ENCODE measurements around the gene MYL3. TPM values are rescaled to one million over a fixed set of nuclear protein-coding genes. Genes with fewer than 3 reads are reported as not detected.

Gene MYL3
- polyA plus RNA-seq, 1 donor = 6.7 TPM

DNA sequence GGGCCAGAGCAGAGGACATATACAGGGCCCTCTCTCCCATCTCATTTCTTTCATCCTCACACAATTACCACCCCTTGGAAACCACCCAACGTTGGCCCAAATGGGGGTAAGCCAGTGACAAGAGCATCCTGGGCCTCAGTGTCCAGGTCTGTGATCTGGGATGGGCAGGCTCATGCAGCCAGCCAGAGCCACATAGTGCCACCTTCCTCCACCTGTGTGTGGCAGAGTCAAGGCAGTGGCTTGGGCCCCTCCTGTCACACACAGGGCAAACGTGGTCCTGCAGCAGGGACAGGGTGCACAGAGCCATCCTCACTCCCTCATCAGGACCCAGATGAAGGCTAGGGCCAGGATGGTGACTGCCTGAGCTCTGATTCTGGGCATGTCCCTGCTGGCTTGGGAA lies 2.3 kb upstream of the MYL3 start:
- Histone ChIP-seq H3K4me3 (ENCODE audit: low read length) (no peak overlapping the region), H3K4me1 (ENCODE audit: control insufficient read depth, insufficient read depth, low read length) (peaks cover 53% of the 10 kb centered on the region), H3K9me3 (ENCODE audit: control insufficient read depth, low read depth, low read length) (no peaks in the 10 kb centered on the region), H3K27ac (ENCODE audit: low read length) (peak overlapping the region; percentile 10), H3K27me3 (ENCODE audit: control insufficient read depth, insufficient read depth, low read length) (no peaks in the 10 kb centered on the region), H3K36me3 (ENCODE audit: control insufficient read depth, insufficient read depth, low read length) (no peaks in the 10 kb centered on the region)
- WGBS (ENCODE audit: insufficient coverage, low lambda C conversion rate) = no CpG with 5 or more reads among the region's 2 CpGs
- no peak for DNase-seq

DNA sequence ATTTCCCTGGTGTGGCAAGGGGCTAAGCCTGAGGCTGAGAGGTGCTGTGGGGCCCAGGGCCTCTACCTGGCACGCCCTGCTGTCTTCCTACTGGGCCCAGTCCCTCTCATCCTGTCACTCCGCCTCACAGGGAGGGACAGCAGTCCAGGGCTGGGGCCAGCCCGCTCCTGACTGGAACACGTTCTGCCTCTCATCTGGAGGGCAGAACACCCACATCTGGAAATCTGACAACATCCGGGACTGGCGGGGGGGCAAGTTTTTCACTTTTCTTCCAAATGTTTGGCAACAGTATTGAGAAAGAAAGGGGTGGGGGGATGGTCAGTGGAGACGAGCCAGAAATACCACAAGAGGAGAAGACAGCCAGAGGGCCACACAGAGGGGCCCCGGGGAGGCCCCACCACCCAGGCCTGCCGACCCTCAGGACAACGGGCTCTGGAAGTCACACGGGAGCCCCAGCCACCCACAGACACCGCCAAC lies 1.8 kb upstream of the MYL3 start:
- H3K4me3 ChIP-seq (ENCODE audit: low read length) = no peak overlapping the region
- H3K27me3 ChIP-seq (ENCODE audit: control insufficient read depth, insufficient read depth, low read length) = no peaks in the 10 kb centered on the region
- no peaks in the 10 kb centered on the region for H3K36me3 ChIP-seq (ENCODE audit: control insufficient read depth, insufficient read depth, low read length)
- peak in 1 of 2 donors; percentile 55 for DNase-seq
- peaks cover 52% of the 10 kb centered on the region for H3K4me1 ChIP-seq (ENCODE audit: control insufficient read depth, insufficient read depth, low read length)
- WGBS (ENCODE audit: insufficient coverage, low lambda C conversion rate) = no CpG with 5 or more reads among the region's 12 CpGs
- peak overlapping the region; percentile 58 for H3K27ac ChIP-seq (ENCODE audit: low read length)
- H3K9me3 ChIP-seq (ENCODE audit: control insufficient read depth, low read depth, low read length) = no peaks in the 10 kb centered on the region

DNA sequence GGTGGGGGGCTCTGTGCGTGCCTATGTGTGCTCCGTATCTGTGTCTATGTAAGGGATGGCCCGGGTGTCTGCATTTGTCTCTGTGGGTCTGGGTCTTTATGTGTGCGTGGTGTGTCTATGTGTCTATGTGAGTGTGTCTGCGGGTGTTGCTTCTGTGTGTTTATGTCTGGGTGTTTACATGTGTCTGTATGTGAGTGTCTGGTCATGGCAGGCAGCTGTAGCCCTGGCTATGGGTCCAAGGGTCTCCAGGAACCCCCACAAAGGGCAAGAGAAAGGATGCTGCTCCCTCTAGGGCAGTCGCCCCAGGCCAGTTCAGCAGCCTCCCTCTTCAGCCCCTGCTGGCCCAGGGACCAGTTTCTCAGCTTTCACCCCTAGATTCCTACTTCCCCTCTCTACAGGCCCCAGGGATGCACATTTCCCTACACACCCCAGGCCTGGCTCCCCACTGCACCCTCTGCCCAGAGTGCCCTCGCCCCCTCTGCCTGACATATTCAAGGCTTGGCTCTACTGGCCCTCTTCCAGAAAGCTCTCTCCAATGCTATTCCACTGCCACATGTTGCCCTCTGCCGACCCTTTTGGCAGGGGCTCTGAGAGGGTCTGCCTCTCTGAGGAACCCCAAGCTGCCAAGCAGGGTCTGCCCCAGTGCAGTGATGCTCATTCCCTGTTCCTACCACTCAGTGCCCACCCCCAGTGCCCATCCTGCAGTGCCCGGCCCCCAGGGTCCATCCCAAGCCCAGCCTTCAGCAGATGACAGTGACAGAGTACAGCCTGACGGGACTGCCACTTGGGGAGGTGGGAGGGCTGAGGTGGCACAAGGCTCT lies 1.0 kb upstream of the MYL3 start:
- no peaks in the 10 kb centered on the region for H3K36me3 ChIP-seq (ENCODE audit: control insufficient read depth, insufficient read depth, low read length)
- WGBS (ENCODE audit: insufficient coverage, low lambda C conversion rate) = no CpG with 5 or more reads among the region's 10 CpGs
- DNase-seq = no peak
- peak overlapping the region; percentile 58 for H3K27ac ChIP-seq (ENCODE audit: low read length)
- no peak overlapping the region for H3K4me3 ChIP-seq (ENCODE audit: low read length)
- no peaks in the 10 kb centered on the region for H3K9me3 ChIP-seq (ENCODE audit: control insufficient read depth, low read depth, low read length)
- H3K4me1 ChIP-seq (ENCODE audit: control insufficient read depth, insufficient read depth, low read length) = peaks cover 58% of the 10 kb centered on the region
- no peaks in the 10 kb centered on the region for H3K27me3 ChIP-seq (ENCODE audit: control insufficient read depth, insufficient read depth, low read length)

DNA sequence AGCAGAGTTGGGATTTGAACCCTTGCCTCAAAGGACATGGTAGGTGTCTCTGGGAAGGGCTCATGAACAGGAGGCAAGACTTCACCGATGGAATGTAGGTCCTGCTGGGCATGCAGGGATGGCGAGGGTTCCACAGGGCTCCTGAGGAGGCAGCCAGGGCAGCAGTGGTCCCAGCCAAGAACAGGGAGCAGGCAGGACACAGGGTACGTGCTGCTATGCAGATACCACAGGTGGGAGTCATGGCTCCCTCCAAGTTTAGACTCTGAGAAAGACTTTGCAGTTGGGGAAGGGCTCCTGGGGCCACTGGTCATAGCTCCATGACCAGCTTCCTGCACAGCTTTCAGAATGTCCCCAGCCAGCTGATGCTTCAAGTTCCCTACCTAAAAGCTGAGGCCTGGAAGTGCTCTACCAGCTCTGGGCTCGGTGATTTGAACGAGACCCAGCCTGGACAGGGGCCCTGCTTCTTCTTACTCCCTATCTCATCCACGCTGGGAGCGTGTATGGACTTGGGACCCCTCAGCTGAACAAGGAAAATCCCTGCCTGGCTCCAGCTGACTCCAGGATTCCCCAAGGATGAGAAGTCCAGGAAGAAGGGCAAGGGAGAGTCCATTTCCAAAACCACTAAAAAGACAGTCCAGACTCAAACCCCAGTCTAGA lies 747 bp downstream of the MYL3 start:
- Histone ChIP-seq H3K9me3 (ENCODE audit: control insufficient read depth, low read depth, low read length) (no peaks in the 10 kb centered on the region), H3K27me3 (ENCODE audit: control insufficient read depth, insufficient read depth, low read length) (no peaks in the 10 kb centered on the region), H3K27ac (ENCODE audit: low read length) (peak overlapping the region; percentile 58), H3K4me1 (ENCODE audit: control insufficient read depth, insufficient read depth, low read length) (peaks cover 55% of the 10 kb centered on the region), H3K4me3 (ENCODE audit: low read length) (no peak overlapping the region), H3K36me3 (ENCODE audit: control insufficient read depth, insufficient read depth, low read length) (no peaks in the 10 kb centered on the region)
- peak in 1 of 2 donors; percentile 72 for DNase-seq
- WGBS (ENCODE audit: insufficient coverage, low lambda C conversion rate) = no CpG with 5 or more reads among the region's 7 CpGs

DNA sequence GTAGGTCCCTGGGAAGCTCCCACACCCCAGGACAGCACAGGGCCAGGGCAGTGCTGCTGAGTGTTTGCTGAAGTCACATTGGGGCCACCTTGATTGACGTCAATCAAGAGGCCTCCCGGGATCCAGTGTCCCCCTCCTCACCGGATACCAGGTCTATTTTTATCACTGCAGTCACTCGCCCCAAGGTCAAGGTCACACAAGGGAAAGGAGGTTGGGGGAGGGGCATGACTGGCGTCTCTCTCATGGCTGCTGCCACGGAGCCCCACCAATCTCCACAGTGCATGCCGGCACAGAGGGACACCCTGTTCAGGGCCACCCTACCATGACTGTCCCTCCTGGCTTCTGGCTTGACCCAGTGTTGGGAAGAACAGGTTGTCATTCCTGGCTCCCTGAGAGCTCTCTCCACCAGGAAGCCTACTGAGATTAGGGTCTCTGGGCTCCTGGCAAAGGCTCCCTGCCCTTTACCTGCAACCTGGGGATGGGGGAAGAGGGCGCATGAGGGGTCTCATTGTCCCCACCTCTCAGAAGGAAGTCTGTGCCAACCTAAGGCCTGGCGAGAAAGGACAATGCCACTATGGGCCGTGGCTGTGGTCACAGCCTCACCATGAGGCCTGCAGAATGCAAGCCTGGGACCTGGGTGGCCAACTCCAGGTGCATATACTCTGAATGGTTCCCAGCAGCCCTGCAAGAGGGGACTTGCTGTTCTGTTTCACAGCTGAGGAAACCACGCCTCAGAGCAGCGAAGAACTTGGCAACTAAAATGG lies 1.5 kb downstream of the MYL3 start:
- no peaks in the 10 kb centered on the region for H3K27me3 ChIP-seq (ENCODE audit: control insufficient read depth, insufficient read depth, low read length)
- H3K4me1 ChIP-seq (ENCODE audit: control insufficient read depth, insufficient read depth, low read length) = peaks cover 48% of the 10 kb centered on the region
- 100% methylated on average over 2 of the region's 12 CpGs for WGBS (ENCODE audit: insufficient coverage, low lambda C conversion rate)
- no peak overlapping the region for H3K27ac ChIP-seq (ENCODE audit: low read length)
- no peaks in the 10 kb centered on the region for H3K36me3 ChIP-seq (ENCODE audit: control insufficient read depth, insufficient read depth, low read length)
- no peaks in the 10 kb centered on the region for H3K9me3 ChIP-seq (ENCODE audit: control insufficient read depth, low read depth, low read length)
- no peak overlapping the region for H3K4me3 ChIP-seq (ENCODE audit: low read length)
- DNase-seq = peak in 1 of 2 donors; percentile 23

DNA sequence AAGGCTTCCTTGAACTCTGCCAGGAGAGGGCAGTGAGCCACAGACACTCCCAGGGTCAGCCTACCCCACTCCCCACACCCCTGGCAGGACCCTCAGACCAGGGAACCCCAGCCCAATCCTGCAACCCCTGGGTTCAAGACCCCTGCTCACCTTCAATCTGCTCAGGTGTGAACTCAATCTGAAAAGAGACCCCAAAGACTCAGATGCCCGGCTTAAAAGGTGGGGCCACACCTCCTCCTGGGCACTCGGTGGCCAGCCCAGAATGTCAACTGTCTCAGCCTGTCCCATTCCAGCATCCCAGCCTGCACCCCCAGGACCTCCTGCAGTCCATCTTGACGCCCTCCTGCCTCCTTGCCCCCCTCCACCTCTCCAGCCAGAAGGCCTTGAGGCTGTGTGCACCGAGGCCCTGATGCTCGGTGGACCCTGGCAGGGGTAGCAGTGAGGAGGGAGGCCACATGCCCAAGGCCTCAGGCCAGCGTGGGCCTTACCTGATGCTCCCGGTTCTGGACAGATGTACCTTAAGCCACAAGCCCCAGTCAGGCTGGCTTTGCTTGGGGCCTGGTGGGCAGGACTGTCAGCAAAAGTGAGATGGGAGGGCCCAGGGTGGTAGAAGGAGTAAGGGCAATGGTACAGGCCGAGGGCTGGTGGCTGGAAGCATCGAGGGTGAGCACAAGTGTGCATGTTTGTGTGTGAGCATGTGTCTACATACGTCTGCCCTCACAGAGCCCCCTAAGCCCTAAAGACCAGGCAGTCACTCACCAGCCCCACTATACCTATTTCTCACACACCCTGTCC lies 2.2 kb downstream of the MYL3 start:
- Histone ChIP-seq H3K27me3 (ENCODE audit: control insufficient read depth, insufficient read depth, low read length) (no peaks in the 10 kb centered on the region), H3K4me3 (ENCODE audit: low read length) (no peak overlapping the region), H3K27ac (ENCODE audit: low read length) (no peak overlapping the region), H3K36me3 (ENCODE audit: control insufficient read depth, insufficient read depth, low read length) (no peaks in the 10 kb centered on the region), H3K4me1 (ENCODE audit: control insufficient read depth, insufficient read depth, low read length) (peaks cover 48% of the 10 kb centered on the region), H3K9me3 (ENCODE audit: control insufficient read depth, low read depth, low read length) (no peaks in the 10 kb centered on the region)
- WGBS (ENCODE audit: insufficient coverage, low lambda C conversion rate) = no CpG with 5 or more reads among the region's 10 CpGs
- no peak for DNase-seq

DNA sequence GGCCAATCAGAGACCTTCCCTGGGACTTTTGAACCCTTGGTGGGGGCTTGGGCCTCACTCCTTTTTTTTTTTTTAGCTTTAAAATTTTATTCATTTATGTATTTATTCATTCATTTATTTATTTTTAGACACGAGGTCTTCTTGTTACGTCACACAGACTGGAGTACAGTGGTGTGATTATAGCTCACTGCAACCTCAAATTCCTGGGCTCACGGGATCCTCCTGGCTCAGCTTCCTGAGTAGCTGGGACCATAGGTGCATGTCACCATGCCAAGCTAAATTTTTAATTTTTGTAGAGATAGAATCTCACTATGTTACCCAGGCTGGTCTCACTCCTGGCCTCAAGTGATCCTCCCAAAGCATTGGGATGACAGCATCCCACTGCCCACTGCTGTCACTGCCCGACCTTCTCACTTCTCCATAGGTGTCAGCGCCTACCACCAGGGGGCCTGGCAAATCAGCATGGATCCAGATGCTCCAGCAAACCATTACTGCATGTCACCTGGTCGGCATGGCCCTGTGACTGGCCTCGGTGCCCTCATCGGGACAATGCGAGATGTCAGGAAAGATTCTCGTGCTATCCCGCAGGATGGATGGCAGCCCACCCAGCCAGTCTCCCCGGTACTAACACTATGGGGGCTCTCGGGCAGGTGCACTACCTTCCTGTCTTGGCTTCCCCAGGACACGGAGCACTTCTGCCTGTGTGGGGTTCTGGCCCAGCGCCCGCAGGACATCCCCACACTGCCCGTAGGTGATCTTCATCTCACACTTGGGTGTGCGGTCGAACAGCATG lies 3.0 kb downstream of the MYL3 start:
- no peak overlapping the region for H3K4me3 ChIP-seq (ENCODE audit: low read length)
- H3K36me3 ChIP-seq (ENCODE audit: control insufficient read depth, insufficient read depth, low read length) = no peaks in the 10 kb centered on the region
- 69% methylated on average over 2 of the region's 19 CpGs for WGBS (ENCODE audit: insufficient coverage, low lambda C conversion rate)
- no peak for DNase-seq
- H3K27ac ChIP-seq (ENCODE audit: low read length) = no peak overlapping the region
- peaks cover 46% of the 10 kb centered on the region for H3K4me1 ChIP-seq (ENCODE audit: control insufficient read depth, insufficient read depth, low read length)
- no peaks in the 10 kb centered on the region for H3K9me3 ChIP-seq (ENCODE audit: control insufficient read depth, low read depth, low read length)
- no peaks in the 10 kb centered on the region for H3K27me3 ChIP-seq (ENCODE audit: control insufficient read depth, insufficient read depth, low read length)

DNA sequence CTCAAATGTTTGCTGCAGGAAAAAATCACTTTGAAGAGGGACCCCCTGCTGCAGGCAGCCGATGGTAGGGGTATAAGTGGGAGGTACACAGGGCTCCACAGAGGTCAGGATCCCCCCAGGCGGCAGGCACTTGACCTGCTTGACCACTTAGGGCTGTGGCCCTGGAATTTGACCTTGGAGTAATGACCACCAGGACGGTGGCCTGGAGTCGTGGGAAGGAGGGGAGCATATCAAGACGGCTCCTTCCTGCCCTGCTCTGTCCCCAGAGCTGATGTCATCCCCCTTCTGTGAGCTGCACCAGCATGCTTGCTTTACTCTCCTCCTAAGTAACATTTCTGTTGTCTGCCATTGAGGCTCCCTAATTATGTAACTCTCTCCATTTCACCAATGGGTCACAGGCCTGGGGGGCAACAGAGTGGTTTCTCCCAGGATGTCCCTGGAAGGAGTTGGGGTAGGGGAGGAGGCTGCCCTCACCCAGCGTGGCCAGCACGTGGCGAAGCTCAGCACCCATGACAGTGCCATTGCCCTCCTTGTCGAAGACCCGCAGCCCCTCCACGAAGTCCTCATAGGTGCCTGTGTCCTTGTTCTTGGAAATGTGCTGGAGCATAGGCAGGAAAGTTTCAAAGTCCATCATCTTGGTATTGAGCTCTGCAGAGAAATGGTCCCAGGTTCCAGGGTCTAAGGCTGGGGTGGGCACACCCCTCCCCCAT lies 4.1 kb downstream of the MYL3 start:
- no peak for DNase-seq
- WGBS (ENCODE audit: insufficient coverage, low lambda C conversion rate) = no CpG with 5 or more reads among the region's 11 CpGs
- H3K27ac ChIP-seq (ENCODE audit: low read length) = no peak overlapping the region
- no peaks in the 10 kb centered on the region for H3K36me3 ChIP-seq (ENCODE audit: control insufficient read depth, insufficient read depth, low read length)
- no peaks in the 10 kb centered on the region for H3K27me3 ChIP-seq (ENCODE audit: control insufficient read depth, insufficient read depth, low read length)
- H3K4me1 ChIP-seq (ENCODE audit: control insufficient read depth, insufficient read depth, low read length) = peaks cover 36% of the 10 kb centered on the region
- H3K9me3 ChIP-seq (ENCODE audit: control insufficient read depth, low read depth, low read length) = no peaks in the 10 kb centered on the region
- H3K4me3 ChIP-seq (ENCODE audit: low read length) = no peak overlapping the region

DNA sequence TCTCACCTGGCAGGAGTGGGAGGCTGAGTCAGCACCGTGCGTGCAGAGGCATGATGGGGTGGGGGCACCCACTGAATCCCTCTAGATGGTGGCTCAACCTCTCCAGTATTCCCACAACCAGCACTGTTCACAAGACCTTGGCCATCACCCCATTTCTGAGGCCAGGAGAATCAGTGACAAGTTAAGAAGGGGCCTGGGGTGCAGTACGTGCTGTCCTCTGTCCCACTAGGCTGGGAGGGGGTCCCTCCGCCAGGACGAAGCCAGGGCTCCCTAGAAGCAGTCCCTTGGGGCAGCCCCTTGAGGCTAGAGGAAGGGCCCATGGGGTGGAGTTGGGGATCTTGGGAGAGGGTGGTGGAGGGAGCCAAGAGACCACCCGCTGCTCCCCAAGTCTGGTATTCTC lies 4.8 kb downstream of the MYL3 start:
- H3K36me3 ChIP-seq (ENCODE audit: control insufficient read depth, insufficient read depth, low read length) = no peaks in the 10 kb centered on the region
- no peak for DNase-seq
- WGBS (ENCODE audit: insufficient coverage, low lambda C conversion rate) = no CpG with 5 or more reads among the region's 6 CpGs
- H3K27me3 ChIP-seq (ENCODE audit: control insufficient read depth, insufficient read depth, low read length) = no peaks in the 10 kb centered on the region
- H3K4me1 ChIP-seq (ENCODE audit: control insufficient read depth, insufficient read depth, low read length) = peaks cover 29% of the 10 kb centered on the region
- no peak overlapping the region for H3K27ac ChIP-seq (ENCODE audit: low read length)
- no peaks in the 10 kb centered on the region for H3K9me3 ChIP-seq (ENCODE audit: control insufficient read depth, low read depth, low read length)
- no peak overlapping the region for H3K4me3 ChIP-seq (ENCODE audit: low read length)

Measured in large intestine (tissue), 3 donors.